H1 (cell line): ENCODE results near the gene ZFHX2. TPM values are rescaled to one million over a fixed set of nuclear protein-coding genes. Genes with fewer than 3 reads are reported as not detected.

Experiments used
- CTCF ChIA-PET: fragments of 300-600 bp; sonication (Branson Sonifier 250); formaldehyde crosslinking; loops from one replicate; lab custom pipeline; 2021; ENCODE audit not compliant: partially characterized antibody; lab: Charles Lee
- POLR2A ChIA-PET: fragments of 300-600 bp; sonication (Branson Sonifier 250); formaldehyde crosslinking; loops from one replicate; lab custom pipeline; 2021; ENCODE audit warnings: inconsistent platforms; ENCODE audit not compliant: partially characterized antibody; lab: Charles Lee
- DNase-seq, 2 experiments: peaks; one replicate each; pipeline versions ENCODE4 v3.0.0 to v3.0.0-alpha.2; 2010 to 2022; ENCODE audit warnings: low spot score in 2 of 2, low read depth in 1 of 2, mixed read lengths in 1 of 2
- FAIRE-seq: peaks from 2 replicates; lab custom pipeline; 2011; peaks lifted over from hg19 to GRCh38; lab: Jason Lieb, UNC
- H2AFZ ChIP-seq: 2 replicates; pipeline ENCODE4 v1.8.1; 2012; ENCODE audit warnings: low read length, inconsistent platforms
- H2AK5ac ChIP-seq: 2 replicates; pipeline ENCODE4 v1.6.1; 2013; ENCODE audit warnings: low read depth, low read length
- H2BK120ac ChIP-seq: replicated peaks from 2 replicates; pipeline ENCODE3; 2013; ENCODE audit warnings: low read depth, low read length, inconsistent platforms
- H2BK12ac ChIP-seq: 2 replicates; pipeline ENCODE4 v1.6.1; 2013; ENCODE audit warnings: low read depth, low read length
- H2BK15ac ChIP-seq: 2 replicates; pipeline ENCODE4 v1.6.1; 2013; ENCODE audit warnings: low read length
- H2BK20ac ChIP-seq: 2 replicates; pipeline ENCODE4 v1.6.1; 2013; ENCODE audit warnings: low read length
- H2BK5ac ChIP-seq: 2 replicates; pipeline ENCODE4 v1.6.1; 2013; ENCODE audit warnings: low read depth, low read length
- H3K14ac ChIP-seq: 2 replicates; pipeline ENCODE4 v1.6.1; 2013; ENCODE audit warnings: inconsistent platforms; ENCODE audit not compliant: insufficient read length
- H3K18ac ChIP-seq: 2 replicates; pipeline ENCODE4 v1.6.1; 2013; ENCODE audit warnings: low read length; ENCODE audit errors: extremely low read depth
- H3K23ac ChIP-seq: 2 replicates; pipeline ENCODE4 v1.6.1; 2013; ENCODE audit warnings: inconsistent platforms; ENCODE audit not compliant: insufficient read length
- H3K23me2 ChIP-seq: 2 replicates; pipeline ENCODE4 v1.6.1; 2013; ENCODE audit warnings: low read depth, low read length
- H3K27ac ChIP-seq: 2 replicates; pipeline ENCODE4 v1.6.1; 2011; ENCODE audit warnings: low read depth, low read length, inconsistent platforms
- H3K27me3 ChIP-seq, 4 experiments: replicated peaks in 1 of 4; 1 replicate in 1 of 4; 2 replicates in 3 of 4; pipeline versions ENCODE4 v1.6.1 to v1.8.1; 2011 to 2013; ENCODE audit warnings: low read length in 3 of 4, mild to moderate bottlenecking in 3 of 4, inconsistent platforms in 2 of 4, mixed read lengths in 2 of 4, moderate library complexity in 1 of 4; ENCODE audit not compliant: control insufficient read depth in 3 of 4, insufficient read depth in 3 of 4; ENCODE audit errors: extremely low read depth in 1 of 4
- H3K36me3 ChIP-seq, 4 experiments: 2 replicates each; pipeline versions ENCODE4 v1.6.1 to v1.8.1; 2011 to 2013; ENCODE audit warnings: mild to moderate bottlenecking in 4 of 4, low read length in 3 of 4, moderate library complexity in 2 of 4, control low read depth in 1 of 4, inconsistent platforms in 1 of 4; ENCODE audit not compliant: insufficient read depth in 4 of 4, control insufficient read depth in 2 of 4
- H3K4ac ChIP-seq: replicated peaks from 2 replicates; pipeline ENCODE3; 2013; ENCODE audit warnings: low read length, low read depth, mixed read lengths, inconsistent platforms; ENCODE audit not compliant: insufficient read length
- H3K4me1 ChIP-seq, 4 experiments: replicated peaks in 1 of 4; 1 replicate in 1 of 4; 2 replicates in 3 of 4; pipeline versions ENCODE4 v1.6.1 to v1.8.1; 2011 to 2013; ENCODE audit warnings: low read length in 3 of 4, inconsistent platforms in 2 of 4, mixed read lengths in 1 of 4; ENCODE audit not compliant: insufficient read depth in 4 of 4, control insufficient read depth in 3 of 4
- H3K4me2 ChIP-seq, 2 experiments: 2 replicates each; pipeline versions ENCODE4 v1.6.1 to v1.8.1; 2011 to 2013; ENCODE audit warnings: low read depth in 2 of 2, low read length in 2 of 2, control low read depth in 1 of 2, inconsistent platforms in 1 of 2, mild to moderate bottlenecking in 1 of 2; ENCODE audit not compliant: insufficient read depth in 1 of 2
- H3K4me3 ChIP-seq, 4 experiments: fragments of 200-600, 300-600 bp in 1 of 4; sonication (generic), shearing (Covaris generic), sonication (Bioruptor Twin) in 1 of 4; 2 replicates each; pipeline versions ENCODE4 v1.5.1 to v1.8.1; 2011 to 2016; ENCODE audit warnings: low read length in 4 of 4, low read depth in 3 of 4, control low read depth in 2 of 4, inconsistent platforms in 2 of 4, mild to moderate bottlenecking in 2 of 4, mixed read lengths in 1 of 4, moderate library complexity in 1 of 4; ENCODE audit not compliant: insufficient read depth in 2 of 4; ENCODE audit errors: extremely low read depth in 1 of 4
- H3K56ac ChIP-seq: replicated peaks from 2 replicates; pipeline ENCODE3; 2013; ENCODE audit warnings: low read depth, mild to moderate bottlenecking, mixed read lengths, low read length, inconsistent platforms; ENCODE audit not compliant: insufficient read length
- H3K79me1 ChIP-seq: 2 replicates; pipeline ENCODE4 v1.6.1; 2013; ENCODE audit warnings: low read depth, low read length, control low read depth
- H3K79me2 ChIP-seq, 2 experiments: 2 replicates each; pipeline versions ENCODE4 v1.6.1 to v1.8.1; 2012 to 2013; ENCODE audit warnings: low read length in 2 of 2, mild to moderate bottlenecking in 2 of 2, inconsistent platforms in 1 of 2; ENCODE audit not compliant: insufficient read depth in 2 of 2, control insufficient read depth in 1 of 2
- H3K9ac ChIP-seq, 4 experiments: replicated peaks in 1 of 4; 1 replicate in 1 of 4; 2 replicates in 3 of 4; pipeline versions ENCODE4 v1.6.1 to v1.8.1; 2011 to 2013; ENCODE audit warnings: low read depth in 3 of 4, low read length in 3 of 4, control low read depth in 2 of 4, mild to moderate bottlenecking in 2 of 4, moderate library complexity in 2 of 4, inconsistent platforms in 1 of 4; ENCODE audit errors: extremely low read depth in 1 of 4
- H3K9me3 ChIP-seq, 2 experiments: 2 replicates each; pipeline versions ENCODE4 v1.6.1 to v1.8.1; 2012 to 2013; ENCODE audit warnings: mild to moderate bottlenecking in 2 of 2, moderate library complexity in 2 of 2, control low read depth in 1 of 2, inconsistent platforms in 1 of 2, low read depth in 1 of 2, low read length in 1 of 2, mixed read lengths in 1 of 2; ENCODE audit not compliant: insufficient read depth in 2 of 2
- H4K20me1 ChIP-seq, 2 experiments: replicated peaks in 1 of 2; 2 replicates each; pipeline versions ENCODE3 to v1.8.1; 2011 to 2013; ENCODE audit warnings: inconsistent platforms in 2 of 2, low read length in 2 of 2, mild to moderate bottlenecking in 1 of 2; ENCODE audit not compliant: insufficient read depth in 2 of 2, control insufficient read depth in 1 of 2
- H4K5ac ChIP-seq: 2 replicates; pipeline ENCODE4 v1.6.1; 2013; ENCODE audit warnings: low read length, low read depth, mixed read lengths, inconsistent platforms; ENCODE audit not compliant: insufficient read length
- H4K8ac ChIP-seq: 2 replicates; pipeline ENCODE4 v1.8.0; 2013; ENCODE audit warnings: mild to moderate bottlenecking, moderate library complexity, low read length, inconsistent platforms; ENCODE audit not compliant: insufficient read depth; ENCODE audit errors: extremely low read depth
- H4K91ac ChIP-seq: replicated peaks from 2 replicates; pipeline ENCODE3; 2013; ENCODE audit warnings: low read length, mixed read lengths, inconsistent platforms; ENCODE audit not compliant: insufficient read length
- BCL11A ChIP-seq, 2 experiments: IDR thresholded peaks; one replicate each; pipeline ENCODE4 v1.6.1; 2011; ENCODE audit warnings: low read depth in 2 of 2, low read length in 2 of 2, mild to moderate bottlenecking in 2 of 2
- CBX5 ChIP-seq: fragments of 300-800, 300-1000 bp; sonication (generic); IDR thresholded peaks from 2 replicates; pipeline ENCODE4 v1.7.1; 2016; ENCODE audit warnings: antibody characterized with exemption, low read length, low read depth
- CHD1 ChIP-seq: IDR thresholded peaks from 2 replicates; pipeline ENCODE4 v1.6.1; 2012; ENCODE audit warnings: low read depth, low read length, improper control_type of control experiment
- CREB1 ChIP-seq: IDR thresholded peaks from 2 replicates; pipeline ENCODE4 v1.6.1; 2012; ENCODE audit warnings: inconsistent platforms
- CTBP2 ChIP-seq: IDR thresholded peaks from 2 replicates; pipeline ENCODE4 v1.7.0; 2011; ENCODE audit warnings: borderline replicate concordance, mild to moderate bottlenecking, moderate library complexity, mixed read lengths, low read length; ENCODE audit not compliant: insufficient read depth, insufficient read length
- JUND ChIP-seq: IDR thresholded peaks from 2 replicates; pipeline ENCODE4 v1.6.1; 2011; ENCODE audit warnings: mild to moderate bottlenecking, improper control_type of control experiment, low read length
- NANOG ChIP-seq: IDR thresholded peaks from 2 replicates; pipeline ENCODE4 v1.6.1; 2011; ENCODE audit warnings: low read length, low read depth, mild to moderate bottlenecking, inconsistent platforms; ENCODE audit not compliant: insufficient read depth, poor library complexity, severe bottlenecking
- POLR2AphosphoS5 ChIP-seq: IDR thresholded peaks from 2 replicates; pipeline ENCODE4 v1.6.1; 2011; ENCODE audit warnings: low read depth, low read length
- RXRA ChIP-seq: IDR thresholded peaks from 2 replicates; pipeline ENCODE4 v1.6.1; 2011; ENCODE audit warnings: low read depth, mild to moderate bottlenecking, low read length, moderate library complexity; ENCODE audit not compliant: insufficient read depth
- SUZ12 ChIP-seq: fragments of 200-600 bp; sonication (generic); IDR thresholded peaks from 2 replicates; pipeline ENCODE4 v1.6.1; 2012; ENCODE audit warnings: mild to moderate bottlenecking, inconsistent platforms, low read length, moderate library complexity, mixed read lengths
- YY1 ChIP-seq: IDR thresholded peaks from 2 replicates; pipeline ENCODE4 v1.6.1; 2011; ENCODE audit warnings: low read depth, mild to moderate bottlenecking, low read length
- WGBS, 2 experiments: shearing (Covaris generic) in 1 of 2; methylation state at CpG; one replicate each; pipeline versions ENCODE4 v1.1.6 to v1.1.7; 2013 to 2015; ENCODE audit warnings: low lambda C conversion rate in 2 of 2, mixed read lengths in 2 of 2, inconsistent platforms in 1 of 2, low coverage in 1 of 2, missing lambda C conversion rate in 1 of 2; ENCODE audit not compliant: insufficient replicate concordance in 2 of 2, insufficient coverage in 1 of 2, insufficient read length in 1 of 2; ENCODE audit errors: extremely low coverage in 1 of 2, missing lambda C conversion rate in 1 of 2; 5-methylcytosine and 5-hydroxymethylcytosine counted together
- polyA plus RNA-seq, 7 experiments: library from polyadenylated mRNA; depleted of rRNA in 3 of 7; stranded (reverse) in 5 of 7; unstranded in 2 of 7; fragments of >200 nt in 5 of 7; fragments of 200-250 nt in 2 of 7; gene quantifications; 1 replicate in 5 of 7; 2 replicates in 1 of 7; 4 replicates in 1 of 7; pipeline versions ENCODE4 v1.2.1 to v1.2.3, GENCODE V29; 2011 to 2013; ENCODE audit warnings: missing spikeins in 2 of 7, mixed read lengths in 2 of 7
- total RNA-seq: library from RNA; stranded (reverse); fragmentation: NEBNext Ultra II Directional; extraction: Animal tissue kit (Norgen Biotek cat#: 25700); gene quantifications from 2 replicates; pipeline ENCODE4 v1.2.1, GENCODE V29; 2021
- TF ChIP-seq, protein P1 (sequence below): IDR thresholded peaks from 2 replicates; pipeline ENCODE4 v1.6.1; 2012; ENCODE audit warnings: inconsistent platforms

ZFHX2 gene
- total and polyA plus RNA-seq, 2 of the 8 experiments (the other 6 are each of a cell fraction or from before 2014, with no cell fraction given) = 2.7 to 27.0 TPM

DNA sequence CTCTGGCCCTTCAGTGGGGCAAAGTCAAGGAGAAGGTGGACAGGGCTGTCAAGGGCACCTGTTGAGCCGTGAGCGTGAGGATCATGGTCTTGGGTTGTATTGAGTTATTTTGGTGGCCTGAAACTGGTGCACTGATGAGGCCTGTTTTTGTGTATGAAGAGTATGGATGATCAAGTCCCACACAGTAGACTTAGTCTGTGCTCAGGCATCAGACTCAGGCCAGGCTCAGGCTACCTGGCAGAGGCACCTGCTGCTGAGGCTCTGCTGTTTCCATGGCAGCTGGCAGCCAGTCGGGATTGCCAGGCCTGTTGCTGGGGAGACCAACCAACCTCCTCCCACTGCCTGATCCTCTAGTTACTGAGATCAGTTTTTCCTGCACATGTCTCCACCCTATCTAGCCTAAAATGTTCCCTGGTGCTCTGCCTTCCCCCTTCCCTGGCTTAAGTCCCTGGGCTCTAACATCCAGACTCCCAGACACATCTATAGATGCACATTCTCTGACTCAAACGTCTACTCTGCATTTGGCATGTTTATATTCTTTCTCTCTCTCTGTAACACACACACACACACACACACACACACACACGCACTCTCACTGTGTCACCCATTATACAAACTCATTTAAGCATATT is 21.9 kb upstream of the ZFHX2 start:
- FAIRE-seq (no peak), DNase-seq (no peak)
- H3K4ac ChIP-seq = no peak overlapping the region
- no peak overlapping the region for H3K4me2 ChIP-seq
- no peak overlapping the region for H3K9ac ChIP-seq
- H3K36me3 ChIP-seq = peaks cover 0 to 8% (median 0%) of the 10 kb centered on the region in 4 experiments; a peak in 1 of 8 replicates
- H3K79me2 ChIP-seq = no peaks in the 10 kb centered on the region
- peaks cover 7 to 12% of the 10 kb centered on the region in 2 experiments for H4K20me1 ChIP-seq
- POLR2A ChIA-PET = interaction anchor here (0.6 to 52.7 kb wide), 2 partner anchors 14 to 45 kb away, joined by 3 to 1523 read pairs; partner anchors contain the start of gene ZFHX2
- no peak overlapping the region for H2AFZ ChIP-seq
- no peaks in the 10 kb centered on the region for H3K9me3 ChIP-seq
- no peak overlapping the region for H3K23ac ChIP-seq
- no peak overlapping the region for H4K8ac ChIP-seq
- H3K27ac ChIP-seq = no peak overlapping the region
- no peaks in the 10 kb centered on the region for H3K79me1 ChIP-seq
- H3K18ac ChIP-seq = no peak overlapping the region
- no peak overlapping the region for H2AK5ac ChIP-seq
- no peak overlapping the region for H2BK5ac ChIP-seq
- H2BK15ac ChIP-seq = no peak overlapping the region
- no peak overlapping the region for H3K14ac ChIP-seq
- H3K4me1 ChIP-seq = peaks cover 4 to 22% (median 11%) of the 10 kb centered on the region in 4 experiments
- no peak overlapping the region for H2BK20ac ChIP-seq
- H4K91ac ChIP-seq = no peak overlapping the region
- peaks cover 20% of the 10 kb centered on the region; the same call in 1 of the 2 replicates for H3K23me2 ChIP-seq
- CTCF ChIA-PET = interaction anchor here (1.1 to 70.5 kb wide), 3 partner anchors 10 to 97 kb away, joined by 3 to 2092 read pairs (median 4); partner anchors contain the start of gene NGDN
- H3K27me3 ChIP-seq = peaks cover 17 to 29% (median 25%) of the 10 kb centered on the region in 4 experiments
- 84% methylated on average over 5 of the region's 5 CpGs; no CpG with 5 or more reads in 1 of the 2 experiments for WGBS, 2 experiments
- H4K5ac ChIP-seq = no peak overlapping the region
- TF ChIP-seq CREB1 (no peak), BCL11A (IDR thresholded peaks at IDR 0.05; ENCODE audit: low read depth in 2 of 2, low read length in 2 of 2) (no peak), NANOG (no peak), CTBP2 (no peak), RXRA (no peak), CBX5 (no peak), CHD1 (no peak), JUND (no peak), YY1 (no peak), SUZ12 (no peak), POLR2AphosphoS5 (no peak)
- TF ChIP-seq, protein P1, sequence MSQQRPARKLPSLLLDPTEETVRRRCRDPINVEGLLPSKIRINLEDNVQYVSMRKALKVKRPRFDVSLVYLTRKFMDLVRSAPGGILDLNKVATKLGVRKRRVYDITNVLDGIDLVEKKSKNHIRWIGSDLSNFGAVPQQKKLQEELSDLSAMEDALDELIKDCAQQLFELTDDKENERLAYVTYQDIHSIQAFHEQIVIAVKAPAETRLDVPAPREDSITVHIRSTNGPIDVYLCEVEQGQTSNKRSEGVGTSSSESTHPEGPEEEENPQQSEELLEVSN = no peak
- H3K56ac ChIP-seq = no peak overlapping the region
- H3K4me3 ChIP-seq = no peak overlapping the region
- no peak overlapping the region for H2BK12ac ChIP-seq
- no peak overlapping the region for H2BK120ac ChIP-seq
